Activated naive CD8-positive, alpha-beta T cell treated with anti-CD3 and anti-CD28 coated beads, Interleukin-2, amount 10 ng/mL, durations not matched to agents 7 days and 5 days (primary cell): ENCODE results near the gene RPN1. TPM values are rescaled to one million over a fixed set of nuclear protein-coding genes. Genes with fewer than 3 reads are reported as not detected.
"Not testable (repeated sequence)": the region's sequence is repeated elsewhere in the genome, so short reads cannot be mapped to it uniquely, and the experiment has no call there.

Experiments used
- ATAC-seq: fragments of 150-1000 bp; cut with Tn5 transposase; one replicate; pipeline ENCODE4 v1.10.0; 2021; ENCODE audit warnings: low read depth, moderate library complexity
- POLR2A ChIA-PET: fragments of 350-600 bp; sonication (Branson Sonifier 250); formaldehyde crosslinking; loops from one replicate; lab custom pipeline; 2021; ENCODE audit warnings: antibody characterized with exemption; lab: Charles Lee
- DNase-seq: peaks from one replicate; pipeline ENCODE4 v3.0.0; 2021
- H3K27ac Mint-ChIP-seq: one replicate; pipeline ENCODE4 v1.8.0; 2022; ENCODE audit warnings: mild to moderate bottlenecking, mixed read lengths
- H3K27me3 Mint-ChIP-seq: one replicate; pipeline ENCODE4 v1.8.0; 2022; ENCODE audit warnings: mild to moderate bottlenecking, moderate library complexity, mixed read lengths
- H3K36me3 Mint-ChIP-seq: one replicate; pipeline ENCODE4 v1.8.0; 2021; ENCODE audit warnings: mild to moderate bottlenecking, mixed read lengths
- H3K4me1 Mint-ChIP-seq: one replicate; pipeline ENCODE4 v1.8.0; 2021; ENCODE audit warnings: mixed read lengths
- H3K4me3 Mint-ChIP-seq: one replicate; pipeline ENCODE4 v1.8.0; 2022; ENCODE audit warnings: mild to moderate bottlenecking, moderate library complexity, mixed read lengths
- H3K9me3 Mint-ChIP-seq: one replicate; pipeline ENCODE4 v1.8.0; 2021; ENCODE audit warnings: mixed read lengths
- total RNA-seq, 2 experiments: library from RNA; stranded (reverse); gene quantifications; one replicate each; pipeline ENCODE4 v1.2.3, GENCODE V29; 2021

The RPN1 gene
- total RNA-seq, 2 experiments from 2014 or later, result 117 to 118 TPM

DNA sequence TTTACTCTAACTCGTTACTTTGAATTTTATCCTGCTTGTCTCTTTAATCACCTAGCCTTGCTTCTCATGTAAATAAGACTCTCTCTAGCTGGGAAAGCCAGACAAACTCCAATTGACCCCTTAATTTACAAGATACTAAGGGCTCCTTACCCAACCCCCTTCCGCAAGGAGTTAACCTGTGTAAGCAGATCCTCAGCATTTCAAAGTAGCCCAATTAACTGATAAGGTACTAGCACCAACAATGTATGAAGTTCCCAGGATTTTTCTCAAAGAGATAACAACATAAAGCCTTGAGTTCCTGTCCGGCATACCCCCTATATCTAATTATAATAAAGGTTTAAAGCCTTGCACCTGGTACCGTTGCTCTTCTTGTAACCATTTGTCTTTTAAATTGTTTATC, 25.2 kb upstream of the RPN1 start:
- H3K4me1 Mint-ChIP-seq, H3K9me3 Mint-ChIP-seq, ATAC-seq, H3K4me3 Mint-ChIP-seq, H3K27ac Mint-ChIP-seq, H3K36me3 Mint-ChIP-seq, DNase-seq: not testable (repeated sequence)
- POLR2A ChIA-PET, result interaction anchor here (0.6 kb wide), 1 partner anchor 15 kb away, joined by 3 read pairs; no protein-coding TSS in a partner anchor
- peaks cover 16% of the 10 kb centered on the region for H3K27me3 Mint-ChIP-seq

GRCh38 chr3:128674161-128674784, 23.7 kb upstream of the RPN1 start:
- ATAC-seq (no peak), DNase-seq (no peak)
- Mint-ChIP-seq H3K4me1 (peaks cover 7% of the 10 kb centered on the region), H3K27me3 (peaks cover 16% of the 10 kb centered on the region), H3K9me3 (no peaks in the 10 kb centered on the region), H3K36me3 (no peaks in the 10 kb centered on the region), H3K27ac (peak overlapping the region; percentile 65), H3K4me3 (peak overlapping the region; percentile 51)
- POLR2A ChIA-PET, result interaction anchor here (0.6 to 0.9 kb wide), 2 partner anchors 21 to 152 kb away, joined by 3 to 4 read pairs; no protein-coding TSS in a partner anchor

- ATAC-seq (no peak), DNase-seq (no peak)
- Mint-ChIP-seq H3K4me1 (no peaks in the 10 kb centered on the region), H3K4me3 (no peak overlapping the region), H3K27ac (no peak overlapping the region), H3K27me3 (peaks cover 21% of the 10 kb centered on the region), H3K9me3 (no peaks in the 10 kb centered on the region), H3K36me3 (no peaks in the 10 kb centered on the region)
- POLR2A ChIA-PET, result interaction anchor here (0.6 kb wide), 1 partner anchor 13 kb away, joined by 3 read pairs; no protein-coding TSS in a partner anchor
Measured at GRCh38 chr3:128667641-128668040, 17.0 kb upstream of the RPN1 start.

DNA sequence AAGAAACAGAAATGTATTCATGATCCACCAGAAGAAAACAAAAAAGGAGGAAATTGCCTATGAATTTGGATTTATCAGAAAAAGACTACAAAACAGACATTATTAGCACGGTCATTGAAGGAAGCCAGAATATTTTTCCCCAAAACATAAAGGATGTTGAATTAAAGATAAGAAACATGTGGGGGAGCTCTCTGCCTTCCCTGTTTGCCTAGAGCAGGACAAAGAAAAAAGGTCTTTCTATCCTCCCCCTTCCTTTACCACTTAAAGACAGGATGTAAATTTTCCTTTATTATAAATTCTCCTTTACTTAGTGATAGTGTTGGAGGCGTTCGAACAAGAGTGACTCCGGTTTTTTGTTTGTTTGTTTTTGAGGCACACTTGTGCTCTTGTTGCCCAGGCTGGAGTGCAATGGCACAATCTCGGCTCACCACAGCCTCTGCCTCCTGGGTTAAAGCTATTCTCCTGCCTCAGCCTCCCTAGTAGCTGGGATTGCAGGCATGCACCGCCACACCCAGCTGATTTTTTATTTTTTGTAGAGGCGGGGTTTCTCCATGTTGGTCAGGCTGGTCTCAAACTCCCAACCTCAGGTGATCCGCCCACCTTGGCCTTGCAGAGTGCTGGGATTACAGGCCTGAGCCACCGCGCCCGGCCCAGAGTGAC, 14.9 kb upstream of the RPN1 start:
- H3K27ac Mint-ChIP-seq, result no peak overlapping the region
- POLR2A ChIA-PET, result no interaction called here
- DNase-seq, result no peak
- H3K4me1 Mint-ChIP-seq, result no peaks in the 10 kb centered on the region
- H3K27me3 Mint-ChIP-seq, result peaks cover 16% of the 10 kb centered on the region
- no peaks in the 10 kb centered on the region for H3K9me3 Mint-ChIP-seq
- no peak for ATAC-seq
- H3K4me3 Mint-ChIP-seq, result no peak overlapping the region
- no peaks in the 10 kb centered on the region for H3K36me3 Mint-ChIP-seq

DNA sequence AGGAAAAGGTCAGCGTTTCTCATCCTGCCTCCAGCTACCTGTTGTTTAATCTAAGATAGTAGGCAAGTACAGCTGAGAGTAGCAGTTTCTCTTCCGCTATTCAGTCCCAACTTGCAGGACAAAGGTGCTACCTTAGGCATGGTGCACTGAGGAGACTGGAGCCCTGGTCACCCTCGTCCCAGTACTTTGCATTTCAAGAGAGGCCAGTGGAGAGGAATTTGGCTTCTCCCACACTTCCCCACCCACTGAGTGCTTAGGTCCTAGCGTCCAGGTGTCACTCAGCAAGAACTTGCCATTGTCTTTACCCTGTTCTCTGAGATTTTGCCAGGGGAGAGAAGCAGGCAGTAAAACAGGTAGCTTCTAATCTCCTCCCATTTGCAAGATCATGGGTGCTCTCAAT, 12.5 kb upstream of the RPN1 start:
- H3K4me1 Mint-ChIP-seq, result no peaks in the 10 kb centered on the region
- H3K36me3 Mint-ChIP-seq, result no peaks in the 10 kb centered on the region
- H3K4me3 Mint-ChIP-seq, result no peak overlapping the region
- H3K27ac Mint-ChIP-seq, result no peak overlapping the region
- no peaks in the 10 kb centered on the region for H3K9me3 Mint-ChIP-seq
- peaks cover 16% of the 10 kb centered on the region for H3K27me3 Mint-ChIP-seq
- no peak for ATAC-seq
- POLR2A ChIA-PET, result no interaction called here
- no peak for DNase-seq

- POLR2A ChIA-PET, result no interaction called here
- Mint-ChIP-seq H3K9me3 (no peaks in the 10 kb centered on the region), H3K27ac (no peak overlapping the region), H3K36me3 (no peaks in the 10 kb centered on the region), H3K4me3 (no peak overlapping the region), H3K4me1 (peaks cover 12% of the 10 kb centered on the region), H3K27me3 (peaks cover 3% of the 10 kb centered on the region)
- DNase-seq, result no peak
- no peak for ATAC-seq
Measured at GRCh38 chr3:128655531-128655930, 4.9 kb upstream of the RPN1 start.

- H3K4me3 Mint-ChIP-seq, result peak overlapping the region; percentile 86
- H3K27ac Mint-ChIP-seq, result peak overlapping the region; percentile 78
- POLR2A ChIA-PET, result interaction anchor here (0.6 to 1.7 kb wide), 9 partner anchors 15 to 662 kb away, joined by 3 to 11 read pairs (median 4); partner anchors contain the start of gene RAB7A
- H3K4me1 Mint-ChIP-seq, result peaks cover 13% of the 10 kb centered on the region
- DNase-seq, result peak; percentile 51
- not testable (repeated sequence) for H3K27me3 Mint-ChIP-seq, H3K9me3 Mint-ChIP-seq, H3K36me3 Mint-ChIP-seq, ATAC-seq
Measured at GRCh38 chr3:128653993-128654805, 3.6 kb upstream of the RPN1 start.

DNA sequence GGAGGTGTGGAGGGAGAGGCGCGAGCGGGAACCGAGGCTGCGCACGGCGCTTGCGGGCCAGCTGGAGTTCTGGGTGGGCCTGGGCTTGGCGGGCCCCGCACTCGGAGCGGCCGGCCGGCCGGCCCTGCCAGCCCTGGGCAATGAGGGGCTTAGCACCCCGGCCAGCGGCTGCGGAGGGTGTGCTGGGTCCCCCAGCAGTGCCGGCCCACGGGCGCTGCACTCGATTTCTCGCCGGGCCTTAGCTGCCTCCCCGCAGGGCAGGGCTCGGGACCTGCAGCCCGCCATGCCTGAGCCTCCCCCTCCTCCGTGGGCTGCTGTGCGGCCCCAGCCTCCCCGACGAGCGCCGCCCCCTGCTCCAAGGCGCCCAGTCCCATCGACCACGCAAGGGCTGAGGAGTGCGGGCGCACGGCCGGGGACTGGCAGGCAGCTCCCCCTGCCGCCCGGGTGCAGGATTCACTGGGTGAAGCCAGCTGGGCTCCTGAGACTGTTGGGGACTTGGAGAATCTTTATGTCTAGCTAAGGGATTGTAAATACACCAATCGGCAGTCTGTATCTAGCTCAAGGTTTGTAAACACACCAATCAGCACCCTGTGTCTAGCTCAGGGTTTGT, 2.9 kb upstream of the RPN1 start:
- POLR2A ChIA-PET, result interaction anchor here (0.6 to 1.7 kb wide), 8 partner anchors 16 to 663 kb away, joined by 3 to 11 read pairs (median 4); a partner anchor contains a TSS
- Mint-ChIP-seq H3K27ac (peak overlapping the region; percentile 78), H3K4me3 (peak overlapping the region; percentile 86), H3K4me1 (peaks cover 20% of the 10 kb centered on the region)
- not testable (repeated sequence) for H3K36me3 Mint-ChIP-seq, H3K9me3 Mint-ChIP-seq, ATAC-seq, H3K27me3 Mint-ChIP-seq
- peak; percentile 74 for DNase-seq

GRCh38 chr3:128648940-128649663, 1.5 kb downstream of the RPN1 start:
- peak overlapping the region; percentile 88 for H3K27ac Mint-ChIP-seq

GRCh38 chr3:128648402-128648801, 2.2 kb downstream of the RPN1 start:
- DNase-seq, result no peak
- Mint-ChIP-seq H3K27ac (no peak overlapping the region), H3K4me3 (peak overlapping the region; percentile 86), H3K36me3 (peaks cover 7% of the 10 kb centered on the region), H3K27me3 (no peaks in the 10 kb centered on the region), H3K4me1 (peaks cover 22% of the 10 kb centered on the region), H3K9me3 (no peaks in the 10 kb centered on the region)
- POLR2A ChIA-PET, result interaction anchor here (0.9 to 2.6 kb wide), 2 partner anchors 10 to 31 kb away, joined by 5 to 13 read pairs; no protein-coding TSS in a partner anchor
- ATAC-seq, result no peak

More at GRCh38 chr3:128648940-128649663, 1.5 kb downstream of the RPN1 start:
- H3K9me3 Mint-ChIP-seq, result no peaks in the 10 kb centered on the region
- H3K4me3 Mint-ChIP-seq, result peak overlapping the region; percentile 86
- ATAC-seq, result no peak
- peaks cover 25% of the 10 kb centered on the region for H3K4me1 Mint-ChIP-seq
- no peaks in the 10 kb centered on the region for H3K27me3 Mint-ChIP-seq
- POLR2A ChIA-PET, result interaction anchor here (0.9 to 2.6 kb wide), 2 partner anchors 11 to 31 kb away, joined by 5 to 13 read pairs; no protein-coding TSS in a partner anchor
- peaks cover 4% of the 10 kb centered on the region for H3K36me3 Mint-ChIP-seq
- no peak for DNase-seq

- ATAC-seq (no peak), DNase-seq (no peak)
- H3K36me3 Mint-ChIP-seq, result peaks cover 16% of the 10 kb centered on the region
- peaks cover 22% of the 10 kb centered on the region for H3K4me1 Mint-ChIP-seq
- no peaks in the 10 kb centered on the region for H3K27me3 Mint-ChIP-seq
- H3K27ac Mint-ChIP-seq, result peak overlapping the region; percentile 14
- H3K9me3 Mint-ChIP-seq, result no peaks in the 10 kb centered on the region
- peak overlapping the region; percentile 16 for H3K4me3 Mint-ChIP-seq
- POLR2A ChIA-PET, result interaction anchor here (0.8 kb wide), 1 partner anchor 19 kb away, joined by 3 read pairs; no protein-coding TSS in a partner anchor
Measured at GRCh38 chr3:128647307-128647706, 3.3 kb downstream of the RPN1 start.

DNA sequence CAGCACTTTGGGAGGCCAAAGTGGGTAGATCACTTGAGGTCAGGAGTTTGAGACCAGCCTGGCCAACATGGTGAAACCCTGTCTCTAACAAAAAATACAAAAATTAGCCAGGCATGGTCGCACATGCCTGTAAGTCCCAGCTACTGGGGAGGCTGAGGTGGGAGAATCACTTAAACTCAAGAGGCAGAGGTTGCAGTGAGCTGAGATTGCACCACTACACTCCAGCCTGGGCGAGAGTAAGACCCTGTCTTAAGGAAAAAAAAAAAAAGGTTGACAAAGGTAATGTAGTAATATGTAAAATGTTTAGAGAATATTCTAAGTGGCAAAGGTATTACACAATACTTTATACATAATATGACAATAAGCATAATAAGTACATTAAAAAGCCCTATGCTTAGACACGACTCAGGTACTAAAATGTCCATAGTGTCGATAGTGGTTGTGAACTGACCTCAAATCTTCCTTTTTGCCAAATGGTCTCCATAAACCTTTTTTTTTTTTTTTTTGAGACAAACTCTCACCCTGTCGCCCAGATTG, 16.5 kb downstream of the RPN1 start:
- Mint-ChIP-seq H3K4me1 (peaks cover 4% of the 10 kb centered on the region), H3K9me3 (no peaks in the 10 kb centered on the region), H3K27ac (no peak overlapping the region), H3K27me3 (no peaks in the 10 kb centered on the region), H3K4me3 (no peak overlapping the region), H3K36me3 (peaks cover 24% of the 10 kb centered on the region)
- DNase-seq, result no peak
- ATAC-seq, result no peak
- POLR2A ChIA-PET, result no interaction called here
